Endothelial cell (in vitro differentiated cells): Measurements from ENCODE around the gene TSHZ3. TPM values are rescaled to one million over a fixed set of nuclear protein-coding genes. Genes with fewer than 3 reads are reported as not detected.

ENCODE experiments used
- DNase-seq: peaks from one replicate; pipeline ENCODE4 v3.0.0; 2021; ENCODE audit warnings: low spot score
- H3K27ac Mint-ChIP-seq: one replicate; pipeline ENCODE4 v1.8.0; 2021; ENCODE audit warnings: mixed read lengths, inconsistent platforms; ENCODE audit not compliant: unreplicated experiment
- H3K27me3 Mint-ChIP-seq: one replicate; pipeline ENCODE4 v1.8.0; 2021; ENCODE audit warnings: mild to moderate bottlenecking, moderate library complexity, mixed read lengths, inconsistent platforms; ENCODE audit not compliant: unreplicated experiment
- H3K36me3 Mint-ChIP-seq: one replicate; pipeline ENCODE4 v1.8.0; 2021; ENCODE audit warnings: mild to moderate bottlenecking, low read depth, mixed read lengths, inconsistent platforms; ENCODE audit not compliant: unreplicated experiment
- H3K4me1 Mint-ChIP-seq: one replicate; pipeline ENCODE4 v1.8.0; 2021; ENCODE audit warnings: mild to moderate bottlenecking, mixed read lengths, inconsistent platforms; ENCODE audit not compliant: unreplicated experiment
- H3K4me3 Mint-ChIP-seq: one replicate; pipeline ENCODE4 v1.8.0; 2021; ENCODE audit warnings: mild to moderate bottlenecking, mixed read lengths, inconsistent platforms; ENCODE audit not compliant: unreplicated experiment
- H3K9me3 Mint-ChIP-seq: one replicate; pipeline ENCODE4 v1.8.0; 2021; ENCODE audit warnings: mixed read lengths, inconsistent platforms; ENCODE audit not compliant: unreplicated experiment
- CTCF ChIP-seq: fragments of 200-600 bp; sonication (generic); IDR thresholded peaks from one replicate; pipeline ENCODE4 v1.5.0; 2021; ENCODE audit warnings: antibody characterized with exemption; ENCODE audit not compliant: unreplicated experiment
- total RNA-seq: library from RNA; stranded (reverse); fragmentation: NEBNext Ultra II Directional; extraction: Animal tissue kit (Norgen Biotek cat#: 25700); gene quantifications from one replicate; pipeline ENCODE4 v1.2.1, GENCODE V29; 2021; ENCODE audit not compliant: unreplicated experiment

Gene TSHZ3
- total RNA-seq, 1 donor from 2014 or later, result 12.3 TPM

DNA sequence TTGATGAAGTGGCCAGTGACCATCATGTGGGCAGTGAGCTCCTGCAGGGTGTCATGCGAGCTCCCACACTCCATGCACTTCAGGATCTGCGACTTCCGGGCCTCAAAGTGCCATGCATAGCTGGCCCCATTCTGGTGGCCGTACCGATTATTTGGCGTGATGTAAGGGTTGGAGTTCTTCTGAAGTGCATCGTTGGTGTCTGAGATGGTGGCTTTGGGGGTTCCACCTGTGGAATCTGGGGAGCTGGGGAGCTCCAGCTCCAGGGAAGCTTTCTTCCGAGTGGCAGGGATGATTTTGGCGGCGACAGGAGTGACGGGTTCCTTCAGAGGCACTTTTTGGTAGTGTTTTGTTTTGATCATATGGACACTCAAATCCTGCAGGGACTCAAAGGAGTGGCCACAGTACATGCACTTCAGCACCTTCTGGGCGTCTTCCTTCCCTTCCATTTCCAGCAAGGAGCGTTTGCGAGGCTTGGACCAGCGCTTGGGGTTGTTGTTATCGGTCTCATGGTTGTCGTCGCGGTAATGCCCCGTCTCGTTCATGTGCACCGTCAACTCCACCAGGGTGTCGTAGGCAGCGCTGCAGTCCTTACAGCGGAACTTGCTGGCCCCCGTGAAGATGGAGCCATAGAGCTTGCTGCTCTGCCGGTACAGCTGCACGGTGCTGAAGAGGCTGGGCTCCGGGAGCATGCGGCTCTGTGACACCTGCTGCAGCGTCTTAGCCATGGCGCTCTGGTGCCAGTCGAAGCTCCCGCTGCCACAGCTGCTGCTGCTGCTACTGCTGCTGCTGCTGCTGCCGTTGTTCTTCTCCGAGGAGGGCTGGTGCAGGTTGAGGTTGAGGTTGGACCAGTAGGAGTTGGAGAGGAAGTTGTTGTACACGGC lies 70.4 kb downstream of the TSHZ3 start:
- no peak for TF ChIP-seq CTCF
- Mint-ChIP-seq H3K27ac (no peak overlapping the region), H3K36me3 (peaks cover 30% of the 10 kb centered on the region), H3K9me3 (no peaks in the 10 kb centered on the region), H3K4me3 (no peak overlapping the region), H3K27me3 (no peaks in the 10 kb centered on the region), H3K4me1 (peaks cover 3% of the 10 kb centered on the region)
- no peak for DNase-seq

DNA sequence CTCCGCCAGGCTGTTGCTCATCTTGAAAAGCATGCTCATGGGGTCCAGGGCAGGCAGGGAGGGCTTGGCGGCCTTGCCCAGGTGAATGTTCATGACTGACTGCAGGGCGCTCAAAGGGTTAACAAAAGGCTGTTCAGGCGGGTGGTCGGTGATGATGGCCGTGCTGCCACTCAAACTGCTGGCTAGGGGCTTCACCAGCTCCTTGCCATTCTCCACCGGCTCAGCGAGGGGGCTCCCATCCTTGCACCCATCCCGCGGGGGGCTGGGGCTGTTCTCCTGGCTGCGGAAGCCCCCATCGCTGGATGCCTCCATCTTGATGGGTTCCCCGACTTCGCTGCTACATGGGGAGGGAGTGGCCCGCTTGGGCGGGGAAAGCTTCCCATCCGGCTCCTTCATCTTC lies 71.7 kb downstream of the TSHZ3 start:
- no peak for TF ChIP-seq CTCF
- peaks cover 30% of the 10 kb centered on the region for H3K36me3 Mint-ChIP-seq
- H3K27ac Mint-ChIP-seq, result no peak overlapping the region
- DNase-seq, result no peak
- H3K27me3 Mint-ChIP-seq, result no peaks in the 10 kb centered on the region
- H3K4me1 Mint-ChIP-seq, result peaks cover 3% of the 10 kb centered on the region
- H3K9me3 Mint-ChIP-seq, result no peaks in the 10 kb centered on the region
- no peak overlapping the region for H3K4me3 Mint-ChIP-seq

GRCh38 chr19:31276831-31277230 lies 72.4 kb downstream of the TSHZ3 start:
- H3K36me3 Mint-ChIP-seq, result peaks cover 30% of the 10 kb centered on the region
- no peaks in the 10 kb centered on the region for H3K27me3 Mint-ChIP-seq
- no peak overlapping the region for H3K4me3 Mint-ChIP-seq
- TF ChIP-seq CTCF, result no peak
- H3K4me1 Mint-ChIP-seq, result peaks cover 3% of the 10 kb centered on the region
- H3K27ac Mint-ChIP-seq, result no peak overlapping the region
- no peak for DNase-seq
- no peaks in the 10 kb centered on the region for H3K9me3 Mint-ChIP-seq

DNA sequence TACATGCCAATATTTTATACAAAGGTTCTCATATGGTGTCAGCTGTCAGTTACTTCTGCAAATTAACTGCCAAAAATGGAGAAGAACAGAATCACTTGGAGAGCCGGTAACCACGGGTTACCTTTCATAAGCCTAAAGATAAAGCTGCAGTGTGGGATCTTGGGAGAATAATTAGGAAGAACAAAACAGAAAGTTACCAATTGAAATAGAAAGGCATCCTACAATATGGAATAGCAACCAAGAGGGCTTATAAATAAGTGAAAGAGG lies 74.2 kb downstream of the TSHZ3 start:
- Mint-ChIP-seq H3K4me1 (no peaks in the 10 kb centered on the region), H3K27ac (no peak overlapping the region), H3K27me3 (no peaks in the 10 kb centered on the region), H3K36me3 (peaks cover 30% of the 10 kb centered on the region), H3K4me3 (no peak overlapping the region), H3K9me3 (no peaks in the 10 kb centered on the region)
- no peak for TF ChIP-seq CTCF
- no peak for DNase-seq

GRCh38 chr19:31274251-31275067 lies 74.8 kb downstream of the TSHZ3 start:
- Mint-ChIP-seq H3K4me3 (no peak overlapping the region), H3K27ac (no peak overlapping the region), H3K27me3 (no peaks in the 10 kb centered on the region), H3K9me3 (no peaks in the 10 kb centered on the region), H3K4me1 (no peaks in the 10 kb centered on the region), H3K36me3 (peaks cover 25% of the 10 kb centered on the region)
- no peak for DNase-seq
- TF ChIP-seq CTCF, result no peak
